CD14-positive monocyte (primary cell): ENCODE data around the gene CFAP74. TPM values are rescaled to one million over a fixed set of nuclear protein-coding genes. Genes with fewer than 3 reads are reported as not detected.

Experiments
- DNase-seq, 3 donors: peaks; one replicate each; pipeline ENCODE4 v3.0.0-alpha.2; 2011 to 2022
- H2AFZ ChIP-seq: 2 replicates; pipeline ENCODE4 v1.6.0; 2012; ENCODE audit warnings: mild to moderate bottlenecking, low read depth, low read length, inconsistent platforms; ENCODE audit not compliant: insufficient read depth, poor library complexity, severe bottlenecking
- H3K27ac ChIP-seq, 2 donors: 1 replicate in 1 of 2; 2 replicates in 1 of 2; pipeline ENCODE4 v1.5.1; 2012 to 2013; ENCODE audit warnings: low read length in 2 of 2, control low read depth in 1 of 2, inconsistent platforms in 1 of 2, low read depth in 1 of 2, mild to moderate bottlenecking in 1 of 2
- H3K27me3 ChIP-seq, 2 donors: one replicate each; pipeline versions ENCODE4 v1.6.0 to v1.6.1; 2011 to 2013; ENCODE audit warnings: low read length in 2 of 2; ENCODE audit not compliant: control insufficient read depth in 2 of 2, insufficient read depth in 2 of 2
- H3K36me3 ChIP-seq, 2 donors: replicated peaks in 1 of 2; 1 replicate in 1 of 2; 2 replicates in 1 of 2; pipeline versions ENCODE4 v1.5.1 to v1.6.1; 2012 to 2013; ENCODE audit warnings: low read length in 2 of 2, control low read depth in 1 of 2, inconsistent platforms in 1 of 2, mild to moderate bottlenecking in 1 of 2; ENCODE audit not compliant: insufficient read depth in 2 of 2, control insufficient read depth in 1 of 2
- H3K4me1 ChIP-seq, 2 donors: 1 replicate in 1 of 2; 2 replicates in 1 of 2; pipeline versions ENCODE4 v1.5.1 to v1.6.1; 2012 to 2013; ENCODE audit warnings: low read length in 2 of 2, control low read depth in 1 of 2, inconsistent platforms in 1 of 2, mild to moderate bottlenecking in 1 of 2, moderate library complexity in 1 of 2; ENCODE audit not compliant: insufficient read depth in 2 of 2, control insufficient read depth in 1 of 2
- H3K4me2 ChIP-seq: replicated peaks from 2 replicates; pipeline ENCODE3; 2012; ENCODE audit warnings: low read length, moderate library complexity, mild to moderate bottlenecking; ENCODE audit not compliant: poor library complexity, severe bottlenecking; ENCODE audit errors: extremely low read depth
- H3K4me3 ChIP-seq, 3 experiments: fragments of 200-600 bp in 1 of 3; sonication (generic) in 1 of 3; replicated peaks in 1 of 3; 1 replicate in 2 of 3; 2 replicates in 1 of 3; pipeline ENCODE4 v1.5.1; 2011 to 2013; ENCODE audit warnings: low read length in 3 of 3, mild to moderate bottlenecking in 3 of 3, control low read depth in 2 of 3, low read depth in 2 of 3, inconsistent platforms in 1 of 3, moderate library complexity in 1 of 3
- H3K79me2 ChIP-seq: 2 replicates; pipeline ENCODE4 v1.6.0; 2012; ENCODE audit warnings: mild to moderate bottlenecking, control low read depth, inconsistent platforms, low read length, moderate library complexity; ENCODE audit not compliant: insufficient read depth
- H3K9ac ChIP-seq: 2 replicates; pipeline ENCODE4 v1.6.0; 2017; ENCODE audit warnings: low read length, mild to moderate bottlenecking; ENCODE audit not compliant: insufficient read depth, poor library complexity, severe bottlenecking
- H3K9me3 ChIP-seq, 2 donors: replicated peaks in 1 of 2; 1 replicate in 1 of 2; 2 replicates in 1 of 2; pipeline versions ENCODE4 v1.5.1 to v1.6.1; 2012 to 2013; ENCODE audit warnings: low read length in 2 of 2, control low read depth in 1 of 2; ENCODE audit not compliant: control insufficient read depth in 1 of 2, insufficient read depth in 1 of 2
- H4K20me1 ChIP-seq: 2 replicates; pipeline ENCODE4 v1.6.0; 2012; ENCODE audit warnings: mild to moderate bottlenecking, low read length, control low read depth, moderate library complexity; ENCODE audit not compliant: insufficient read depth
- H3K27ac Mint-ChIP-seq, 7 donors: one replicate each; pipeline ENCODE4 v1.8.0; 2020; ENCODE audit warnings: mild to moderate bottlenecking in 7 of 7, mixed read lengths in 7 of 7, moderate library complexity in 6 of 7, inconsistent platforms in 2 of 7
- H3K27me3 Mint-ChIP-seq, 3 donors: one replicate each; pipeline ENCODE4 v1.8.0; 2021 to 2022; ENCODE audit warnings: low read depth in 3 of 3, mild to moderate bottlenecking in 3 of 3, mixed read lengths in 3 of 3, moderate library complexity in 3 of 3, inconsistent platforms in 1 of 3
- H3K36me3 Mint-ChIP-seq, 2 donors: one replicate each; pipeline ENCODE4 v1.8.0; 2020; ENCODE audit warnings: mixed read lengths in 2 of 2, inconsistent platforms in 1 of 2, mild to moderate bottlenecking in 1 of 2
- H3K4me1 Mint-ChIP-seq: one replicate; pipeline ENCODE4 v1.8.0; 2020; ENCODE audit warnings: mild to moderate bottlenecking, mixed read lengths
- H3K4me3 Mint-ChIP-seq, 2 donors: one replicate each; pipeline ENCODE4 v1.8.0; 2020; ENCODE audit warnings: mild to moderate bottlenecking in 2 of 2, mixed read lengths in 2 of 2, moderate library complexity in 1 of 2
- H3K9me3 Mint-ChIP-seq, 7 donors: one replicate each; pipeline ENCODE4 v1.8.0; 2020 to 2022; ENCODE audit warnings: mixed read lengths in 7 of 7, mild to moderate bottlenecking in 6 of 7, moderate library complexity in 6 of 7, inconsistent platforms in 2 of 7
- WGBS: methylation state at CpG from one replicate; pipeline ENCODE4 v1.1.5; 2013; ENCODE audit warnings: missing lambda C conversion rate; ENCODE audit not compliant: insufficient coverage; 5-methylcytosine and 5-hydroxymethylcytosine counted together
- intact Hi-C, 2 donors: fragments of 100-400 bp; cut with micrococcal nuclease; formaldehyde crosslinking; loops; one replicate each; pipeline versions ENCODE4 v1.15.0 to v1.15.1; 2023
- polyA plus RNA-seq, 3 donors: library from polyadenylated mRNA; depleted of rRNA in 1 of 3; unstranded in 2 of 3; stranded (reverse) in 1 of 3; fragments of 300-500 nt in 2 of 3; fragments of >200 nt in 1 of 3; fragmentation: Illumina TruSeq in 2 of 3; gene quantifications; 1 replicate in 2 of 3; 2 replicates in 1 of 3; pipeline ENCODE4 v1.2.3, GENCODE V29; 2012 to 2021
- TF ChIP-seq, protein P1 (sequence below): fragments of 200-600 bp; IDR thresholded peaks from one replicate; pipeline ENCODE4 v1.8.0; 2022; ENCODE audit warnings: antibody characterized with exemption, mild to moderate bottlenecking

The CFAP74 gene
- polyA plus RNA-seq, 3 donors = not detected

DNA sequence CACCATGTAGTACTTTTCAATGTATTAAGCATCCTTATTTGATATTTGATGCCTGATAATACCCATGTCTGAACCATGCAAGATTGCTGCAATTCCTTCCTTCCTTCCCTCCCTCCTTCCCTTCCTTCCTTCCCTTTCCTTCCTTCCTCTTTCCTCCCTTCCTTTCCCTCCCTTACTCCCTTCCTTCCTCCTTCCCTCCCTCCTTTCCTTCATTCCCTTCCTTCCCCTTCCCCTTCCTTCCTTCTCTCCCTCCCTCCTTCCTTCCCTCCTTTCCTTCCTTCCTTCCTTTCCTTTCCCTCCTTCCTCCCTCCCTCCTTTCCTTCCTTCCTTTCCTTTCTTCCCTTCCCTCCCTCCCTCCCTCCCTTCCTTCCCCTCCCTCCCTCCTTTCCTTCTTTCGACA, 54.8 kb downstream of the CFAP74 start:
- no peaks in the 10 kb centered on the region for H3K79me2 ChIP-seq
- intact Hi-C loops = no loop called here
- H3K4me3 ChIP-seq = no peak overlapping the region
- WGBS = no CpG with 5 or more reads among the region's 1 CpG
- peaks cover 3 to 18% (median 9%) of the 10 kb centered on the region in 7 donors for H3K9me3 Mint-ChIP-seq
- no peaks in the 10 kb centered on the region for H3K36me3 ChIP-seq
- no peak overlapping the region for H3K9ac ChIP-seq
- no peak overlapping the region for H3K27ac ChIP-seq
- H2AFZ ChIP-seq = no peak overlapping the region
- H3K27me3 Mint-ChIP-seq = peaks cover 4 to 14% (median 14%) of the 10 kb centered on the region in 3 donors
- no peak for DNase-seq
- H3K27me3 ChIP-seq = peaks cover 0 to 4% of the 10 kb centered on the region in 2 donors
- no peak overlapping the region for H3K4me3 Mint-ChIP-seq
- no peaks in the 10 kb centered on the region for H4K20me1 ChIP-seq
- H3K4me1 Mint-ChIP-seq = peaks cover 6% of the 10 kb centered on the region
- peaks cover 6 to 12% of the 10 kb centered on the region in 2 donors for H3K9me3 ChIP-seq
- no peaks in the 10 kb centered on the region for H3K36me3 Mint-ChIP-seq
- TF ChIP-seq, protein P1, sequence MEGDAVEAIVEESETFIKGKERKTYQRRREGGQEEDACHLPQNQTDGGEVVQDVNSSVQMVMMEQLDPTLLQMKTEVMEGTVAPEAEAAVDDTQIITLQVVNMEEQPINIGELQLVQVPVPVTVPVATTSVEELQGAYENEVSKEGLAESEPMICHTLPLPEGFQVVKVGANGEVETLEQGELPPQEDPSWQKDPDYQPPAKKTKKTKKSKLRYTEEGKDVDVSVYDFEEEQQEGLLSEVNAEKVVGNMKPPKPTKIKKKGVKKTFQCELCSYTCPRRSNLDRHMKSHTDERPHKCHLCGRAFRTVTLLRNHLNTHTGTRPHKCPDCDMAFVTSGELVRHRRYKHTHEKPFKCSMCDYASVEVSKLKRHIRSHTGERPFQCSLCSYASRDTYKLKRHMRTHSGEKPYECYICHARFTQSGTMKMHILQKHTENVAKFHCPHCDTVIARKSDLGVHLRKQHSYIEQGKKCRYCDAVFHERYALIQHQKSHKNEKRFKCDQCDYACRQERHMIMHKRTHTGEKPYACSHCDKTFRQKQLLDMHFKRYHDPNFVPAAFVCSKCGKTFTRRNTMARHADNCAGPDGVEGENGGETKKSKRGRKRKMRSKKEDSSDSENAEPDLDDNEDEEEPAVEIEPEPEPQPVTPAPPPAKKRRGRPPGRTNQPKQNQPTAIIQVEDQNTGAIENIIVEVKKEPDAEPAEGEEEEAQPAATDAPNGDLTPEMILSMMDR = no peak
- peaks cover 5% of the 10 kb centered on the region in 2 donors for H3K4me1 ChIP-seq
- H3K4me2 ChIP-seq = no peak overlapping the region
- H3K27ac Mint-ChIP-seq = no peak overlapping the region

DNA sequence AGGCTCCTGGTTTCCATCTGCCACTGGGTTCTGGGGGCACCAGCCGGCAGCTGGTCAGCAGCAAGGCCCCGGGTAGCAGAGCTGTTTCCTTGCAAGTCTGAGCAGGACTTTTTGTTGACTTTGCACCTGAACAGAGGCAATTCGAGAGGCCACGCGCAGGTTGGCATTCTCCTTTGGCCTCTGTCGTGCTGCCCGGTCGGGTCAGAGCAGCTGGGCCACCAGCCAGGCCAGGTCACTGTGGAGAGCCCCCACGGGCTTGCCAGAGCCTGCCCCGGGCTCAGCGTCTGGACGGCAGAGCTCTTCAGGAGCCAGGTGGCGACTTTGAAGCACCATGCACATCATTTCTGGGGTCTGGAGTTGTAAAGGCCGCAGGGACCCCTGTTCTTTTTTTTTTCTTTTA, 56.1 kb downstream of the CFAP74 start:
- Histone ChIP-seq H2AFZ (no peak overlapping the region), H3K27ac (no peak overlapping the region), H4K20me1 (no peaks in the 10 kb centered on the region), H3K79me2 (no peaks in the 10 kb centered on the region), H3K4me3 (no peak overlapping the region), H3K4me2 (no peak overlapping the region), H3K36me3 (no peaks in the 10 kb centered on the region), H3K9me3 (peaks cover 6 to 12% of the 10 kb centered on the region in 2 donors), H3K27me3 (peaks cover 0 to 4% of the 10 kb centered on the region in 2 donors), H3K9ac (no peak overlapping the region), H3K4me1 (peaks cover 6% of the 10 kb centered on the region in 2 donors)
- TF ChIP-seq, protein P1 = no peak
- Mint-ChIP-seq H3K27me3 (peaks cover 4 to 15% (median 12%) of the 10 kb centered on the region in 3 donors), H3K27ac (no peak overlapping the region), H3K36me3 (no peaks in the 10 kb centered on the region), H3K9me3 (peaks cover 3 to 18% (median 9%) of the 10 kb centered on the region in 7 donors), H3K4me3 (no peak overlapping the region), H3K4me1 (peaks cover 6% of the 10 kb centered on the region)
- DNase-seq = no peak
- intact Hi-C loops = no loop called here
- WGBS = 86% methylated on average over 14 of the region's 14 CpGs
